Activated T-cell treated with anti-CD3 and anti-CD28 coated beads, Interleukin-2, amount 50 U/mL, for 1 hour (primary cell): ENCODE data around the gene SFSWAP.
"Not testable (repeated sequence)": the region's sequence is repeated elsewhere in the genome, so short reads cannot be mapped to it uniquely, and the experiment has no call there.

Source experiments
- DNase-seq: peaks from one replicate; pipeline ENCODE4 v3.0.0-alpha.2; 2020

SFSWAP gene

GRCh38 chr12:131703161-131703560, 7.7 kb upstream of the SFSWAP start:
- DNase-seq, result no peak

- DNase-seq, result no peak
These were observed 6.4 kb upstream of the SFSWAP start for GRCh38 chr12:131704509-131704908.

GRCh38 chr12:131706709-131707108, 4.2 kb upstream of the SFSWAP start:
- DNase-seq, result not testable (repeated sequence)

GRCh38 chr12:131709226-131709625, 1.7 kb upstream of the SFSWAP start:
- DNase-seq, result no peak

GRCh38 chr12:131711551-131712205, 788 bp downstream of the SFSWAP start:
- DNase-seq, result no peak

GRCh38 chr12:131713349-131713748, 2.5 kb downstream of the SFSWAP start:
- no peak for DNase-seq

GRCh38 chr12:131714759-131715158, 3.9 kb downstream of the SFSWAP start:
- DNase-seq, result no peak

GRCh38 chr12:131716282-131716681, 5.4 kb downstream of the SFSWAP start:
- DNase-seq, result no peak

- no peak for DNase-seq
These were observed 9.4 kb downstream of the SFSWAP start for GRCh38 chr12:131720241-131720640.

- DNase-seq, result no peak
These were observed 10.0 kb downstream of the SFSWAP start for GRCh38 chr12:131720921-131721320.

- no peak for DNase-seq
These were observed 10.7 kb downstream of the SFSWAP start for GRCh38 chr12:131721548-131721947.

- no peak for DNase-seq
These were observed 12.6 kb downstream of the SFSWAP start for GRCh38 chr12:131723532-131723931.

- DNase-seq, result no peak
These were observed 13.6 kb downstream of the SFSWAP start for GRCh38 chr12:131724534-131724933.

GRCh38 chr12:131725503-131725902, 14.6 kb downstream of the SFSWAP start:
- no peak for DNase-seq

GRCh38 chr12:131728720-131729119, 17.8 kb downstream of the SFSWAP start:
- no peak for DNase-seq

GRCh38 chr12:131729254-131729955, 18.5 kb downstream of the SFSWAP start:
- no peak for DNase-seq

GRCh38 chr12:131732996-131733615, 22.2 kb downstream of the SFSWAP start:
- DNase-seq, result no peak

GRCh38 chr12:131733874-131734273, 23.0 kb downstream of the SFSWAP start:
- no peak for DNase-seq

- DNase-seq, result no peak
These were observed 23.7 kb downstream of the SFSWAP start for GRCh38 chr12:131734336-131735152.

GRCh38 chr12:131735153-131735456, 24.2 kb downstream of the SFSWAP start:
- DNase-seq, result no peak

- no peak for DNase-seq
These were observed 24.9 kb downstream of the SFSWAP start for GRCh38 chr12:131735476-131736445.

GRCh38 chr12:131736446-131737149, 25.7 kb downstream of the SFSWAP start:
- no peak for DNase-seq
